ENCODE results near the gene NSUN2.

NSUN2 gene

DNA sequence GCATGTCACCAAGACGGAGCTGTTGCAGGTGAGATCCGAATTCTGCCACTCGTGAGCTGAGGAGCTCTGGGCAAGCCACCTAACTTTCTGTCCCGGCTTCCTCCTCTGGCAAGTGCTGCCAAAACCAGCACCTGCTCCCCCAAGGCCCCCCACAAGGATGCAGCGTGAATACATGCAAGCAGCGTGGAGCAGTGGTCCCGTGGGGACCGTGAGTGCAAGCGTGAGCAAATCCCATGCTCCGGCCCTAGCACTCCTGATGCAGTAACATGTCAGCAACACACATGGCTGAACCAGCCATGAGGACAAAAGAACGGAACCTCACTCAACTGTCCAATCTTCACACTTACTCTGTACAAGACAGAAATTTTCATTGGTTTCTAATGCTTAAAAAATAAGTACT lies 31.0 kb downstream of the NSUN2 start:
- no peak for ATAC-seq
- no peak overlapping the region for H3K4me3 Mint-ChIP-seq
- no peaks in the 10 kb centered on the region for H3K9me3 Mint-ChIP-seq
- DNase-seq = no peak
- H3K4me1 Mint-ChIP-seq = no peaks in the 10 kb centered on the region
- H3K27me3 Mint-ChIP-seq = no peaks in the 10 kb centered on the region
- H3K27ac Mint-ChIP-seq = no peak overlapping the region

DNA sequence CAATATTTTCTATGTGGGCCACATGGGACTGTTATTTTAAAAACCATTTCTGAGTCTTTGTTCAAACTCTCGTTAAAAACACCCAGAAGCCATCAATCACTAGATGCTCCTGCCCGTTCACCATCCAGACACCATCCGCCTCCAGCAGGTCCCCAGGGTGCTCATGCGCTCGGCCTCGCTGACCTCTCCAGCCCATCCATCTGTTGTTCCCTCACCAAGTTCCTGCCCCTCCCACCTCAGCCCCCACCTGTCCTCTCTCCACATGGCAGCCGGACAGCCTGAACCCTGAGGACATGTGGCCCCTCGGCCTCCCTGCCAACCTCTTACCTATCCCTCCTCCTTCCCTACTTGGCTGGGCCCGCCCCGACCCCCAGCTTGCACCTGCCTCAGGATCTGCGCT lies 31.6 kb downstream of the NSUN2 start:
- H3K4me3 Mint-ChIP-seq = no peak overlapping the region
- no peaks in the 10 kb centered on the region for H3K27me3 Mint-ChIP-seq
- peak overlapping the region in 1 of 2 donors; percentile 86 for H3K27ac Mint-ChIP-seq
- ATAC-seq (no peak), DNase-seq (no peak)
- no peaks in the 10 kb centered on the region for H3K9me3 Mint-ChIP-seq
- no peaks in the 10 kb centered on the region for H3K4me1 Mint-ChIP-seq

- no peak for DNase-seq
- Mint-ChIP-seq H3K9me3 (no peaks in the 10 kb centered on the region), H3K27ac (peak overlapping the region in 1 of 2 donors; percentile 92), H3K4me3 (no peak overlapping the region), H3K4me1 (no peaks in the 10 kb centered on the region), H3K27me3 (no peaks in the 10 kb centered on the region)
- no peak for ATAC-seq
These were observed 33.1 kb downstream of the NSUN2 start for GRCh38 chr5:6599739-6600138.

- Mint-ChIP-seq H3K27me3 (no peaks in the 10 kb centered on the region), H3K27ac (no peak overlapping the region), H3K4me3 (no peak overlapping the region)
These were observed 34.4 kb downstream of the NSUN2 start for GRCh38 chr5:6598351-6598900.

GRCh38 chr5:6597557-6597956 lies 35.3 kb downstream of the NSUN2 start:
- Mint-ChIP-seq H3K9me3 (no peaks in the 10 kb centered on the region), H3K4me3 (no peak overlapping the region), H3K4me1 (no peaks in the 10 kb centered on the region), H3K27me3 (no peaks in the 10 kb centered on the region), H3K27ac (no peak overlapping the region)
- no peak for DNase-seq
- ATAC-seq = no peak

More at GRCh38 chr5:6598351-6598900, 34.4 kb downstream of the NSUN2 start:
- ATAC-seq (no peak), DNase-seq (no peak)
- Mint-ChIP-seq H3K4me1 (no peaks in the 10 kb centered on the region), H3K9me3 (no peaks in the 10 kb centered on the region)

- DNase-seq (no peak), ATAC-seq (no peak)
- Mint-ChIP-seq H3K27ac (no peak overlapping the region), H3K27me3 (no peaks in the 10 kb centered on the region), H3K4me3 (no peak overlapping the region), H3K4me1 (no peaks in the 10 kb centered on the region), H3K9me3 (no peaks in the 10 kb centered on the region)
These were observed 36.5 kb downstream of the NSUN2 start for GRCh38 chr5:6596388-6596787.

GRCh38 chr5:6595405-6595804 lies 37.4 kb downstream of the NSUN2 start:
- Mint-ChIP-seq H3K4me1 (no peaks in the 10 kb centered on the region), H3K27me3 (peaks cover under 1% of the 10 kb centered on the region), H3K4me3 (no peak overlapping the region), H3K9me3 (no peaks in the 10 kb centered on the region), H3K27ac (no peak overlapping the region)
- DNase-seq = no peak
- no peak for ATAC-seq

DNA sequence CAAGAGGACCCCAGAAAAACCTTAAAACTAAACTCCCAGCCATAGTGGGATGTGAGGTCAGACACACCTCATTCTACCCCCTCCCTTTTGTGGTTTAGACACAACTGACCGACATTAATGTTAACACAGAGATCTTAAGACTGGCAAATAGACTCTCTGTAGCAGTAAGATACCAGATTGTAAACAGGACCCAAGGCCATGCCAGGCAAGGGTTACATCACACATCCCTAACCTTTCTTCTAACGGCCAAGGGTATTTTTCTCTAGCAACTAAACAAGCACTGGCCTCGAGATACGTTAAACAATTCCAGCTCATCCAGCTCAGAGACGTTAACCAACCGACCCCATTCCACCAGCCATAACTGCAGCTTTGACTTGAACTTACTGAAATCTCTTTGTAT lies 38.8 kb downstream of the NSUN2 start:
- DNase-seq (no peak), ATAC-seq (no peak)
- H3K27me3 Mint-ChIP-seq = peaks cover 11% of the 10 kb centered on the region
- H3K4me1 Mint-ChIP-seq = no peaks in the 10 kb centered on the region
- H3K4me3 Mint-ChIP-seq = no peak overlapping the region
- no peak overlapping the region for H3K27ac Mint-ChIP-seq
- H3K9me3 Mint-ChIP-seq = no peaks in the 10 kb centered on the region

- no peak overlapping the region for H3K4me3 Mint-ChIP-seq
These were observed 39.5 kb downstream of the NSUN2 start for GRCh38 chr5:6593148-6594016.

DNA sequence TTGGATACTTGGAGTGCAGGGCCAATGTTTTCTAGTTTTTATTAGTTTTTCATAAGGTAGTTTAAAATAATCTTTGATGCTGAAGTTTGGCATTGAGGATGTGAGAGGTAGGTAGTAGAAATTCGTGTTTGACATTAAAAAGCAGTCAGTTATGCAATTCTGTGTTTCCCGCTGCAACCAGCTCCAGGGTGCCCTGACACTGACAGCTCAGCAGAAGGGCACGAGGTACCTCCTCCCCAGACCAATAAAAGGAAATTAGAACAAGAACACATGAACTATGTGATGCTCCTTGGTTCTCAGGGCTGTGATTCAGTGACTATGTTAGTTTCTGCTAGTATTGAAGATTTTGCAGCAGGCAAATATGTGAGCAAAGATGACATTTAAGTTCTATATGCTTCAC lies 40.2 kb downstream of the NSUN2 start:
- no peak for DNase-seq

More at GRCh38 chr5:6593148-6594016, 39.5 kb downstream of the NSUN2 start:
- ATAC-seq (no peak), DNase-seq (no peak)
- Mint-ChIP-seq H3K9me3 (no peaks in the 10 kb centered on the region), H3K27me3 (peaks cover 11% of the 10 kb centered on the region), H3K4me1 (no peaks in the 10 kb centered on the region), H3K27ac (no peak overlapping the region)

DNA sequence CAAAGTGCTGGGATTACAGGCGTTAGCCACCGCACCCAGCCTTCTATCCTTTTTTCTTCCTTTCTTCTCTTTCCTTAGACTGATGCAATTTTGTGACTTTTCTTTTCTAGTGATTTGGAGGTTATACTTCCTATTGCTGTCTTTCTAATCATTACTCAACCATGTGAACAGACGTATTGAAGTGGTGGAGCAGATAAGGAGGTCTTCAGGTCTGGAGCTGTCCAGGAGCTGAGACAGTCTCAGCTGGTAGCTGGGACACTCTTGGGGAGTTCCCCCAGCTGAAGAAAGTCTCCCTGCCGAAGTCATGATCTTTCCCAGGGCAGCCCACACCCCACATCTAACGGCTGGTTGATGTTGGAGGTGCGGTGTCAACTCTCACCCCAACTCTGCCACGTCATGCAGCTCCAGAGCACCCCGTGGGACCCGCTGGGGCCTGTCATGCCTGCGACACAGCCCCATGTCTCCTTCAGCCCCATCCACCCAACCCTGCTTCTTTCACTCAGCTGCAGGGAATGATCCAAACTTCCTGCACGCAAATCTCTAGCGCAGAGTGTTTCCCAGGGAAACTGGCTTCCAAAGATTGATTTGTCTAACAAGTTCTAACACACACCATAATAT lies 41.1 kb downstream of the NSUN2 start:
- Mint-ChIP-seq H3K9me3 (no peaks in the 10 kb centered on the region), H3K4me1 (no peaks in the 10 kb centered on the region), H3K4me3 (no peak overlapping the region), H3K27ac (no peak overlapping the region), H3K27me3 (peaks cover 11% of the 10 kb centered on the region)
- ATAC-seq (no peak), DNase-seq (no peak)

More for the DNA sequence above, 40.2 kb downstream of the NSUN2 start:
- H3K9me3 Mint-ChIP-seq = no peaks in the 10 kb centered on the region
- peaks cover 11% of the 10 kb centered on the region for H3K27me3 Mint-ChIP-seq
- ATAC-seq = no peak
- H3K4me3 Mint-ChIP-seq = no peak overlapping the region
- H3K4me1 Mint-ChIP-seq = no peaks in the 10 kb centered on the region
- peak overlapping the region in 1 of 2 donors; percentile 43 for H3K27ac Mint-ChIP-seq

- Mint-ChIP-seq H3K9me3 (no peaks in the 10 kb centered on the region), H3K27ac (no peak overlapping the region), H3K4me3 (no peak overlapping the region), H3K4me1 (peaks cover under 1% of the 10 kb centered on the region), H3K27me3 (peaks cover 22% of the 10 kb centered on the region)
- no peak for ATAC-seq
- DNase-seq = no peak
These were observed 42.3 kb downstream of the NSUN2 start for GRCh38 chr5:6590581-6590980.

- H3K4me3 Mint-ChIP-seq = no peak overlapping the region
These were observed 45.7 kb downstream of the NSUN2 start for GRCh38 chr5:6587171-6587570.

DNA sequence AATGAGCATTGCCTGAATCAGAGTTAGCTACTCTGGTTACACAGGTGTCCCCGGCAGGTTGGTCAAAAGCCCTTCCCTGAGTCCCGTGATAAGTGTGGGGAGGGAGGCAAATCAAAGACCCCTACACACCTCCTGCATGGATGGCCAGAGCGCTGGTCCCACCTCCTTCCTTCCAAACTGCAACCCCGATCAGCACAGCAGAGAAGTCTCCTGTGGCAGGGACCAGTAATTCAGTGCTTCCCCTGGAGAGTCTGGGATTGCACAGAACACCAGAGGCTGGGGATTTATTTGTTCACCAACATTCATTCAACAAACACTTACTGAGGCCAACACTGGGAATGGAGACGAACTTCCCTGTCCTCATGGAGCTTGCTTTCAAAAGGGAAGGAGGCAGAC lies 46.2 kb downstream of the NSUN2 start:
- DNase-seq = no peak
- ATAC-seq = no peak
- Mint-ChIP-seq H3K4me3 (no peak overlapping the region), H3K27me3 (peaks cover 61% of the 10 kb centered on the region), H3K9me3 (no peaks in the 10 kb centered on the region), H3K4me1 (peaks cover 15% of the 10 kb centered on the region), H3K27ac (peak overlapping the region in 1 of 2 donors; percentile 73)

More at GRCh38 chr5:6587171-6587570, 45.7 kb downstream of the NSUN2 start:
- peaks cover 56% of the 10 kb centered on the region for H3K27me3 Mint-ChIP-seq
- DNase-seq (no peak), ATAC-seq (no peak)
- peaks cover 15% of the 10 kb centered on the region for H3K4me1 Mint-ChIP-seq
- no peak overlapping the region for H3K27ac Mint-ChIP-seq
- no peaks in the 10 kb centered on the region for H3K9me3 Mint-ChIP-seq

DNA sequence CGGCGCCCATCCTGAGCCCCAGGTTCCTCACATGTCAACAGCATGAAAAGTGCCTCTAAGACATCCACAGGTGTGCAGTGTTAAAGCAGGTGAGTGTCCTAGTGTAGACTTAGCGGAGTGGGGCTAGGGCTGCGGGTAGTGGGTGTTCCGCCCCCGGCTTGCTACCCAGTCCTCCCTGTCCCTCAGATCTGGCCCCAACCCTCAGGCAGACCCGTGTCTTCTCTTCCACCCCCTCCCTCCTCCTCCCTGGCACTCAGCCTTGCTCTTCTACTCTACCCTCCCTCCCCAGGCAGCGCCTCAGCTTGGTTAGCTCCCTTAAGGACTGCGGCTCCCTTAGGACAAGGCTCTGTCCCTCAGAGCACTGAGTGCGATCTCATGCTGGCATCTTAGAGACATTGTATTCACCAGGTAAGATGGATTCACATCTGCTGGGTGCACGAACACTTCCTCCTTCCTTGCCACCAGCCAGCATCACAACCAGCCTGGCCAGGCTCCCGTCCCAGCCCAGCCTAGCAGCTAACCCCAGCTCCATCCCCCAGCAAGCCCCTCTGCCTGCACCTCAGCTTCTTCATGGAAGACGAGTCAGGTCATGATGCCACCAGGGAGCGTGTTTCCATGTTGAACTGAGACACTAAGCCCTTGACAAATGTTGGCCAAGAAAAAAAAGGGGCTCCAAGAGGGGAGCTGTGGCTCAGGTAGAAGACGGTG lies 46.8 kb downstream of the NSUN2 start:
- no peak overlapping the region for H3K27ac Mint-ChIP-seq
- peaks cover 15% of the 10 kb centered on the region for H3K4me1 Mint-ChIP-seq
- peaks cover 66% of the 10 kb centered on the region for H3K27me3 Mint-ChIP-seq
- DNase-seq (no peak), ATAC-seq (no peak)
- H3K4me3 Mint-ChIP-seq = no peak overlapping the region
- no peaks in the 10 kb centered on the region for H3K9me3 Mint-ChIP-seq

- Mint-ChIP-seq H3K27ac (no peak overlapping the region), H3K27me3 (peaks cover 73% of the 10 kb centered on the region), H3K4me3 (no peak overlapping the region), H3K4me1 (peaks cover 15% of the 10 kb centered on the region), H3K9me3 (no peaks in the 10 kb centered on the region)
- no peak for ATAC-seq
- DNase-seq = no peak
These were observed 47.7 kb downstream of the NSUN2 start for GRCh38 chr5:6585168-6585567.
